HepG2 (cell line): ENCODE data around the gene HRC. TPM values are rescaled to one million over a fixed set of nuclear protein-coding genes. Genes with fewer than 3 reads are reported as not detected.

Source experiments
- ATAC-seq: fragments of 200-7000 bp; cut with Tn5 transposase; 3 replicates; pipeline ENCODE4 v1.9.1; 2020; ENCODE audit warnings: mild to moderate bottlenecking, moderate library complexity
- BruUV-seq: library from RNA; stranded (reverse); fragments of 400-500 nt; replicated peaks from 2 replicates; lab custom pipeline; 2021; lab: Mats Ljungman, UMichigan
- CTCF ChIA-PET: fragments of 300-600 bp; formaldehyde crosslinking; extraction: SDS; loops from one replicate; lab custom pipeline; 2021; ENCODE audit warnings: low total read pairs, inconsistent platforms, low intra/inter-chr PET ratio; lab: Yijun Ruan, JAX
- POLR2A ChIA-PET: fragments of 350-600 bp; sonication (Branson Sonifier 250); formaldehyde crosslinking; loops from one replicate; lab custom pipeline; 2020; ENCODE audit warnings: antibody characterized with exemption, inconsistent platforms; lab: Yijun Ruan, JAX
- DNase-seq: peaks from one replicate; pipeline ENCODE4 v3.0.0-alpha.2; 2015; ENCODE audit warnings: low spot score
- FAIRE-seq: peaks from 3 replicates; lab custom pipeline; 2011; peaks lifted over from hg19 to GRCh38; lab: Jason Lieb, UNC
- H2AFZ ChIP-seq: one replicate; pipeline ENCODE4 v1.6.1; 2011; ENCODE audit warnings: low read length, inconsistent platforms
- H3K27ac ChIP-seq: fragments of 300-600 bp; 3 replicates; pipeline ENCODE4 v1.8.0; 2011; ENCODE audit warnings: mixed run types, mild to moderate bottlenecking, mixed read lengths, low read length, inconsistent platforms; ENCODE audit not compliant: insufficient read depth; ENCODE audit errors: extremely low read length
- H3K27me3 ChIP-seq, 2 experiments: fragments of 200-600 bp in 1 of 2; 2 replicates in 1 of 2; 3 replicates in 1 of 2; pipeline versions ENCODE4 v1.6.0 to v1.8.0; 2011; ENCODE audit warnings: low read length in 2 of 2, mild to moderate bottlenecking in 2 of 2, moderate library complexity in 2 of 2, inconsistent platforms in 1 of 2; ENCODE audit not compliant: insufficient read depth in 2 of 2, control insufficient read depth in 1 of 2
- H3K36me3 ChIP-seq, 2 experiments: fragments of 200-600 bp in 1 of 2; replicated peaks in 1 of 2; 2 replicates in 1 of 2; 3 replicates in 1 of 2; pipeline versions ENCODE4 v1.5.1 to v1.8.0; 2011; ENCODE audit warnings: low read length in 2 of 2, inconsistent platforms in 1 of 2; ENCODE audit not compliant: insufficient read depth in 2 of 2, control insufficient read depth in 1 of 2
- H3K4me1 ChIP-seq: 2 replicates; pipeline ENCODE4 v1.5.1; 2012; ENCODE audit warnings: low read length, inconsistent platforms; ENCODE audit not compliant: insufficient read depth
- H3K4me2 ChIP-seq: 2 replicates; pipeline ENCODE4 v1.6.0; 2011; ENCODE audit warnings: low read depth, low read length, inconsistent platforms
- H3K4me3 ChIP-seq, 3 experiments: fragments of 200-600 bp in 1 of 3; sonication (generic), shearing (Covaris generic) in 1 of 3; replicated peaks in 1 of 3; 2 replicates each; pipeline ENCODE4 v1.5.1; 2011 to 2016; ENCODE audit warnings: low read length in 3 of 3, inconsistent platforms in 2 of 3, low read depth in 2 of 3, mild to moderate bottlenecking in 2 of 3, control low read depth in 1 of 3, mixed read lengths in 1 of 3; ENCODE audit not compliant: insufficient read depth in 1 of 3
- H3K79me2 ChIP-seq: one replicate; pipeline ENCODE4 v1.6.1; 2011; ENCODE audit warnings: low read length, inconsistent platforms; ENCODE audit not compliant: insufficient read depth
- H3K9ac ChIP-seq: 2 replicates; pipeline ENCODE4 v1.6.0; 2011; ENCODE audit warnings: mild to moderate bottlenecking, low read depth, low read length, inconsistent platforms; ENCODE audit not compliant: insufficient read depth
- H3K9me3 ChIP-seq: 2 replicates; pipeline ENCODE4 v1.5.1; 2012; ENCODE audit warnings: mild to moderate bottlenecking, low read length
- H4K20me1 ChIP-seq: 2 replicates; pipeline ENCODE4 v1.6.0; 2011; ENCODE audit warnings: inconsistent platforms, mild to moderate bottlenecking, low read length, moderate library complexity; ENCODE audit not compliant: insufficient read depth
- BCL6 ChIP-seq: IDR thresholded peaks from 2 replicates; pipeline ENCODE4 v1.6.1; 2016; ENCODE audit warnings: missing genetic modification reagents, missing compliant biosample characterization
- HMGA1 ChIP-seq: sonication (generic); formaldehyde crosslinking; conservative IDR thresholded peaks from 2 replicates; pipeline ENCODE4 v1.4.0; 2020; ENCODE audit warnings: missing genetic modification reagents
- NONO ChIP-seq, 2 experiments: fragments of 450-650 bp in 1 of 2; sonication (generic) in 1 of 2; formaldehyde crosslinking in 1 of 2; IDR thresholded peaks in 1 of 2; conservative IDR thresholded peaks in 1 of 2; 2 replicates each; pipeline versions ENCODE4 v1.6.1 to v1.8.0; 2017 to 2022; ENCODE audit warnings: mild to moderate bottlenecking in 1 of 2, missing genetic modification reagents in 1 of 2, moderate library complexity in 1 of 2
- PAWR ChIP-seq: sonication (generic); formaldehyde crosslinking; IDR thresholded peaks from 2 replicates; pipeline ENCODE4 v1.4.0; 2020; ENCODE audit warnings: missing genetic modification reagents, mild to moderate bottlenecking, borderline replicate concordance
- RAD51 ChIP-seq: fragments of 450-650 bp; IDR thresholded peaks from 2 replicates; pipeline ENCODE4 v1.6.1; 2016; ENCODE audit warnings: borderline replicate concordance
- RARG ChIP-seq: sonication (generic); formaldehyde crosslinking; IDR thresholded peaks from 2 replicates; pipeline ENCODE4 v1.4.0; 2020; ENCODE audit warnings: low read depth, mild to moderate bottlenecking, missing genetic modification reagents
- RCOR2 ChIP-seq: IDR thresholded peaks from 2 replicates; pipeline ENCODE4 v1.6.1; 2016; ENCODE audit warnings: missing biosample characterization, missing genetic modification reagents
- SAP130 ChIP-seq: IDR thresholded peaks from 2 replicates; pipeline ENCODE4 v1.6.1; 2016; ENCODE audit warnings: low read depth
- WIZ ChIP-seq: sonication (generic); formaldehyde crosslinking; IDR thresholded peaks from 2 replicates; pipeline ENCODE4 v1.5.1; 2020; ENCODE audit warnings: mild to moderate bottlenecking, missing genetic modification reagents
- ZNF703 ChIP-seq: sonication (generic); formaldehyde crosslinking; IDR thresholded peaks from 2 replicates; pipeline ENCODE4 v1.5.1; 2020; ENCODE audit warnings: missing genetic modification reagents, mild to moderate bottlenecking, moderate library complexity, borderline replicate concordance
- WGBS: methylation state at CpG from one replicate; pipeline ENCODE4 v1.1.6; 2017; ENCODE audit warnings: low lambda C conversion rate; 5-methylcytosine and 5-hydroxymethylcytosine counted together
- in situ Hi-C: cut with HindIII; loops from 2 replicates; pipeline ENCODE4 v1.10.0; 2017; ENCODE audit warnings: low pct_unique_long_range_greater_than_20kb; ENCODE audit not compliant: extremely low pct_ligation_motif_present
- intact Hi-C: fragments of 100-400 bp; cut with micrococcal nuclease; formaldehyde crosslinking; loops from one replicate; pipeline ENCODE4 v1.10.0; 2022; ENCODE audit not compliant: unreplicated experiment
- polyA plus RNA-seq, 8 experiments: library from polyadenylated mRNA; depleted of rRNA in 3 of 8; stranded (reverse) in 7 of 8; unstranded in 1 of 8; fragments of >200 nt; fragmentation: Illumina TruSeq in 4 of 8; extraction: Trizol in 4 of 8; gene quantifications; 2 replicates each; pipeline versions ENCODE4 v1.2.1 to v1.2.3, GENCODE V29; 2011 to 2016; ENCODE audit warnings: low read depth in 4 of 8, missing spikeins in 1 of 8, mixed read lengths in 1 of 8; ENCODE audit not compliant: insufficient read depth in 1 of 8
- total RNA-seq, 5 experiments: library from RNA; depleted of rRNA; stranded (reverse); fragments of >200 nt; fragmentation: Illumina TruSeq; extraction: Trizol; gene quantifications; 2 replicates each; pipeline ENCODE4 v1.2.3, GENCODE V29; 2016; ENCODE audit warnings: low read depth in 1 of 5
- TF ChIP-seq, protein P1 (sequence below): sonication (generic); formaldehyde crosslinking; IDR thresholded peaks from 2 replicates; pipeline ENCODE4 v1.8.0; 2022; ENCODE audit warnings: mild to moderate bottlenecking, missing genetic modification reagents, moderate library complexity
- TF ChIP-seq, protein P2 (sequence below): IDR thresholded peaks from 2 replicates; pipeline ENCODE4 v1.6.1; 2018; ENCODE audit warnings: missing genetic modification reagents
- TF ChIP-seq, protein P3 (sequence below): sonication (generic); formaldehyde crosslinking; IDR thresholded peaks from 2 replicates; pipeline ENCODE4 v1.9.0; 2021; ENCODE audit warnings: missing genetic modification reagents, borderline replicate concordance

HRC gene
- total and polyA plus RNA-seq, 2 of the 13 experiments (the other 11 are each of a cell fraction or from before 2014, with no cell fraction given): 3.6 to 15.4 TPM

DNA sequence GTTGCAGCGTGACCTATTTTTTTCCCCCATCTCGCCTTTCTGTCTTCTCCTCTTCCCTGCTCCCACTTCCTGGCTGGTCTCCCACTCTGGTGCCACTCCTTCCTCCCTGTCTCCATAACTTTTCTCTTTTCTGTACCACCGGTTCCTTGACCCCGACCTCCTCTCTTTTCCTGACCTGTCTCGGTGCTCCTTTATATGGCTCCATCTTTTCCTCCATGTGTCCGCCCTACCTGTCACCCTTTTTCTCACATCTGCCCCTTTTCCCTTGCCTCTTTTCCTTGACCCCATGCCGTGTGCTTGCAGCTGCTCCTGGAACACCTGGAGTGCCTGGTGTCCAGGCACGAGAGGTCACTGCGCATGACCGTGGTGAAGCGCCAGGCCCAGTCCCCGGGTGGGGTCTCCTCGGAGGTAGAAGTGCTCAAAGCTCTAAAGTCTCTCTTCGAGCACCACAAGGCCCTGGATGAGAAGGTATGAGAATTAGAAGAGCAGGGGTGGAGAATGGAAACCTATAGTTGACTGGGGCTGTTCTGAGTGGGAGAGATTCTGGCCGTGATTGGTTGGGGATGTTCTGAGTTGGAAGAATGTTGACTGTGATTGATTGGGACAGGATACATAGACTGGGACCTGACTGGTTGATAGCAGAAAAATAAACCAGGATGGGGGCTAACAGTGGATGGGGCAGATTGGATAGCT, 26.5 kb downstream of the HRC start (continued):
- TF ChIP-seq, protein P1, sequence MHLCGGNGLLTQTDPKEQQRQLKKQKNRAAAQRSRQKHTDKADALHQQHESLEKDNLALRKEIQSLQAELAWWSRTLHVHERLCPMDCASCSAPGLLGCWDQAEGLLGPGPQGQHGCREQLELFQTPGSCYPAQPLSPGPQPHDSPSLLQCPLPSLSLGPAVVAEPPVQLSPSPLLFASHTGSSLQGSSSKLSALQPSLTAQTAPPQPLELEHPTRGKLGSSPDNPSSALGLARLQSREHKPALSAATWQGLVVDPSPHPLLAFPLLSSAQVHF (CRISPR knock-in tag): no peak
- TF ChIP-seq, protein P2, sequence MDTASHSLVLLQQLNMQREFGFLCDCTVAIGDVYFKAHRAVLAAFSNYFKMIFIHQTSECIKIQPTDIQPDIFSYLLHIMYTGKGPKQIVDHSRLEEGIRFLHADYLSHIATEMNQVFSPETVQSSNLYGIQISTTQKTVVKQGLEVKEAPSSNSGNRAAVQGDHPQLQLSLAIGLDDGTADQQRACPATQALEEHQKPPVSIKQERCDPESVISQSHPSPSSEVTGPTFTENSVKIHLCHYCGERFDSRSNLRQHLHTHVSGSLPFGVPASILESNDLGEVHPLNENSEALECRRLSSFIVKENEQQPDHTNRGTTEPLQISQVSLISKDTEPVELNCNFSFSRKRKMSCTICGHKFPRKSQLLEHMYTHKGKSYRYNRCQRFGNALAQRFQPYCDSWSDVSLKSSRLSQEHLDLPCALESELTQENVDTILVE: no peak

DNA sequence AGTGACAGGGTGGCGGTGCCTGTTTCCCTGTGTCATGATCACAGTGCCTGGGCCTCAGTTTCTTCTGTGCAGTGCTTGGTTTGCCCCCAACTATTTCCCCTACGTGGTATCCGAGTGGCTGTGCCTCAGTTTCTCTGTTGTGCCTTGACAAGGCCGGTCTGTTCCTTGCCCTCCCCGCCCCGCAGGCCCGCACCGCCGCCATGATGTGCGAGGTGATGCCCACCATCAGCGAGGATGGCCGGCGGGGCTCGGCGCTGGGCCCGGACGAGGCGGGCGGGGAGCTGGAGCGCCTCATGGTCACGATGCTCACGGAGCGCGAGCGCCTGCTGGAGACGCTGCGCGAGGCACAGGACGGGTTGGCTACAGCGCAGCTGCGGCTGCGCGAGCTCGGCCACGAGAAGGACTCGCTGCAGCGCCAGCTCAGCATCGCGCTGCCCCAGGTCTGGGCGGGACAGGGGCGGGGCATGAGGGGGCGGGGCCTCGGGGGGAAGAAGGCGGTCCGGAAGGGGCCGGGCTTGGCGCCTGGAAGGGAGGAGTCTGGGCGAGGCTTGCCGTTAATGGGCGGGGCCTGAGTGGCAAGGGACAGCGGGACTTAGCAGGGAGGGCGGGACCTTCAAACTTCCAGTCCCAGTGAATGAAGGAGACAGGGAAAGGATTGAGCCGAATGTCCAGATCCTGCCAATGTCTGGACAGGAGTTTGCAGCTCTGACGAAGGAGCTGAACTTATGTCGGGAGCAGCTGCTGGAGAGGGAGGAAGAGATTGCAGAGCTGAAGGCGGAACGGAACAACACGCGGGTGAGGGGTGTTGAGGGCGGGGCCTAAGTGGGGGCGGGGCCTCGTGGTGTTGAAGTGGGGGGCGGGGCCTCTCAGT, 27.3 kb downstream of the HRC start:
- POLR2A ChIA-PET: interaction anchor here (0.6 to 1.9 kb wide), 15 partner anchors 10 to 419 kb away, joined by 3 to 21 read pairs (median 4); partner anchors contain the start of genes GYS1, HRC, LIN7B and RUVBL2
- intact Hi-C loops: loop anchor here (5.0 kb wide), 1 partner anchor 69 kb away; no protein-coding TSS in a partner anchor
- TF ChIP-seq RARG (CRISPR knock-in tag): peak; percentile 94; the same call in 1 of the 2 replicates
- peak; percentile 81; the same call in 1 of the 2 replicates for TF ChIP-seq ZNF703 (CRISPR knock-in tag)
- peak; percentile 72; the same call in 1 of the 2 replicates for TF ChIP-seq RCOR2 (CRISPR knock-in tag)
- peak; percentile 98 for TF ChIP-seq WIZ (CRISPR knock-in tag)
- TF ChIP-seq, protein P3, sequence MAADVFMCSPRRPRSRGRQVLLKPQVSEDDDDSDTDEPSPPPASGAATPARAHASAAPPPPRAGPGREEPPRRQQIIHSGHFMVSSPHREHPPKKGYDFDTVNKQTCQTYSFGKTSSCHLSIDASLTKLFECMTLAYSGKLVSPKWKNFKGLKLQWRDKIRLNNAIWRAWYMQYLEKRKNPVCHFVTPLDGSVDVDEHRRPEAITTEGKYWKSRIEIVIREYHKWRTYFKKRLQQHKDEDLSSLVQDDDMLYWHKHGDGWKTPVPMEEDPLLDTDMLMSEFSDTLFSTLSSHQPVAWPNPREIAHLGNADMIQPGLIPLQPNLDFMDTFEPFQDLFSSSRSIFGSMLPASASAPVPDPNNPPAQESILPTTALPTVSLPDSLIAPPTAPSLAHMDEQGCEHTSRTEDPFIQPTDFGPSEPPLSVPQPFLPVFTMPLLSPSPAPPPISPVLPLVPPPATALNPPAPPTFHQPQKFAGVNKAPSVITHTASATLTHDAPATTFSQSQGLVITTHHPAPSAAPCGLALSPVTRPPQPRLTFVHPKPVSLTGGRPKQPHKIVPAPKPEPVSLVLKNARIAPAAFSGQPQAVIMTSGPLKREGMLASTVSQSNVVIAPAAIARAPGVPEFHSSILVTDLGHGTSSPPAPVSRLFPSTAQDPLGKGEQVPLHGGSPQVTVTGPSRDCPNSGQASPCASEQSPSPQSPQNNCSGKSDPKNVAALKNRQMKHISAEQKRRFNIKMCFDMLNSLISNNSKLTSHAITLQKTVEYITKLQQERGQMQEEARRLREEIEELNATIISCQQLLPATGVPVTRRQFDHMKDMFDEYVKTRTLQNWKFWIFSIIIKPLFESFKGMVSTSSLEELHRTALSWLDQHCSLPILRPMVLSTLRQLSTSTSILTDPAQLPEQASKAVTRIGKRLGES (CRISPR knock-in tag): peak; percentile 92; the same call in 1 of the 2 replicates
- peak; percentile 95; the same call in 1 of the 2 replicates for TF ChIP-seq PAWR
- TF ChIP-seq RAD51: no peak
- no peak for TF ChIP-seq NONO (IDR thresholded peaks at IDR 0.05)
- TF ChIP-seq NONO (CRISPR knock-in tag; conservative IDR thresholded peaks at IDR 0.05): peak; percentile 82; the same call in 1 of the 2 replicates
- TF ChIP-seq SAP130 (CRISPR knock-in tag): peak; percentile 95
- no peak for TF ChIP-seq HMGA1 (CRISPR knock-in tag)
- TF ChIP-seq BCL6 (CRISPR knock-in tag): peak; percentile 78

More for the DNA sequence above, 27.3 kb downstream of the HRC start:
- BruUV-seq: no TSS peak
- peaks cover 49% of the 10 kb centered on the region for H3K4me1 ChIP-seq
- no peaks in the 10 kb centered on the region for H4K20me1 ChIP-seq
- peak; percentile 81 for FAIRE-seq
- H3K4me2 ChIP-seq: peak overlapping the region; percentile 99
- no peaks in the 10 kb centered on the region for H3K79me2 ChIP-seq
- peak overlapping the region; percentile 72 for H3K27ac ChIP-seq
- H3K27me3 ChIP-seq: no peaks in the 10 kb centered on the region
- no peaks in the 10 kb centered on the region; a peak in 1 of 5 replicates for H3K36me3 ChIP-seq
- peak; percentile 93 for DNase-seq
- H3K9me3 ChIP-seq: no peaks in the 10 kb centered on the region
- ATAC-seq: peak; percentile 92
- peak overlapping the region; percentile 99 for H2AFZ ChIP-seq
- peak overlapping the region; percentile 49 to 75 (median 58) for H3K4me3 ChIP-seq
- in situ Hi-C loops: no loop called here
- CTCF ChIA-PET: no interaction called here
- 9% methylated on average over 27 of the region's 63 CpGs for WGBS
- peak overlapping the region; percentile 44 for H3K9ac ChIP-seq
